ENCODE results near the gene ITPRID1.

DNA sequence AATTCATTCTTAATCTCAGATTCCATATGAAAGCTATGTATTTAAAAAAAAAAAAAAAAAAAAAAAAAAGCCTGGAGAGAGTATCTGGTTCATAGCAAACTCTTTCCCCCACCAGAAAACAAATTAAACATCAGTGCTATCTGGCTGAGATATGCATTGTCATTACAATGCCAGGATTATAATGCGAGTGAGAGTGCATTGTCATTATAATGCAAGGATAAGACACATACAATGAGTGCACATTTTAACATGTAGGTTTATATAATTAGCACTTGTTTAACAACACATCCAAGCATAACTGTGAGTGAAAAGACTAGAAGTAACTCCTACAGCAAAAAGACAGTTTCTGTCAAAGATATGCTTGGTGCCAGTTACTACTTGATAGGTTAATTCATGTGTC is 48.1 kb downstream of the ITPRID1 start:
- no peak for TF ChIP-seq EZH2 (IDR thresholded peaks at IDR 0.05; ENCODE audit: low read length, unreplicated experiment)
- TF ChIP-seq, protein P1, sequence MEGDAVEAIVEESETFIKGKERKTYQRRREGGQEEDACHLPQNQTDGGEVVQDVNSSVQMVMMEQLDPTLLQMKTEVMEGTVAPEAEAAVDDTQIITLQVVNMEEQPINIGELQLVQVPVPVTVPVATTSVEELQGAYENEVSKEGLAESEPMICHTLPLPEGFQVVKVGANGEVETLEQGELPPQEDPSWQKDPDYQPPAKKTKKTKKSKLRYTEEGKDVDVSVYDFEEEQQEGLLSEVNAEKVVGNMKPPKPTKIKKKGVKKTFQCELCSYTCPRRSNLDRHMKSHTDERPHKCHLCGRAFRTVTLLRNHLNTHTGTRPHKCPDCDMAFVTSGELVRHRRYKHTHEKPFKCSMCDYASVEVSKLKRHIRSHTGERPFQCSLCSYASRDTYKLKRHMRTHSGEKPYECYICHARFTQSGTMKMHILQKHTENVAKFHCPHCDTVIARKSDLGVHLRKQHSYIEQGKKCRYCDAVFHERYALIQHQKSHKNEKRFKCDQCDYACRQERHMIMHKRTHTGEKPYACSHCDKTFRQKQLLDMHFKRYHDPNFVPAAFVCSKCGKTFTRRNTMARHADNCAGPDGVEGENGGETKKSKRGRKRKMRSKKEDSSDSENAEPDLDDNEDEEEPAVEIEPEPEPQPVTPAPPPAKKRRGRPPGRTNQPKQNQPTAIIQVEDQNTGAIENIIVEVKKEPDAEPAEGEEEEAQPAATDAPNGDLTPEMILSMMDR (conservative IDR thresholded peaks at IDR 0.05; ENCODE audit: low read depth, low read length), result no peak
